GM20431 (cell line): ENCODE data around the gene DOCK6.

Source experiments
- in situ Hi-C: fragments of 300-500 bp; cut with MseI, MboI; formaldehyde crosslinking; loops from one replicate; pipeline ENCODE4 v1.15.0; 2020; ENCODE audit warnings: low sequenced_read_pairs; ENCODE audit not compliant: unreplicated experiment

Gene DOCK6

GRCh38 chr19:11155373-11156120 is 106.8 kb downstream of the DOCK6 start, which contains the start of gene SPC24:
SPC24 (minus strand) TSS chr19:11155782; CDS start chr19:11155776, 6 bp downstream.
- in situ Hi-C loops = no loop called here

- in situ Hi-C loops = no loop called here
Observed at GRCh38 chr19:11154683-11155047, 107.7 kb downstream of the DOCK6 start.

DNA sequence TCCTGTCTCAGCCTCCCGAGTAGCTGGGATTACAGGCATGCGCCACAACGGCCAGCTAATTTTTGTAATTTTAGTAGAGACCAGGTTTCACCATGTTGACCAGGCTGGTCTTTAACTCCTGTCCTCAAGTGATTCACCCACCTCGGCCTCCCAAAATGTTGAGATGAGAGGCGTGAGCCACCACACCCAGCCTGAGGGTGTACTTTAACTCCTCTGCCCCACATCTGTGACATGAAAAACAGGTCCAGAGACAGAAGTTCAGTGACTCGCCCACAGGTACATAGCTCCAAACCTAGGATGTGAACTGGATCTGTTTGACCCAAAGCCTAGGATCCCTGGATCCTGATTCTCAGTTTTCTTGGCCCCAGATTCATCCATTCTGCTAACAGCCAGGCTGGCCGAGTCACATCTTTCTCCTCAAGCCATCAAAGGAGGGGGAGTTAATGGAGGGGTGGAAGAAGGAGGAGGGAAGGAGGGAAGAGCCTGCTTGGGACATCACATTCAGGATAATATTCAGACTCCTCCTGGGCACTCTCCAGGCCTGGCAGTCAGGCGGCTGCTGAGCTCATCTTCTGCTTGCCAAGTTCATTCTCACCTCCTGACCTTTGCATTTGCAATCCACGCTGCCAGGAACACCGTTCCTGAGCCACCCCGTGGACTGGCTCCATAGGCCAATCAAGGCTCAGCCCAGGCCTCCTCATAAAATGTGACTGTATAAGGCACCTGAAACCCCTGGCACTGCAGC is 109.8 kb downstream of the DOCK6 start:
- in situ Hi-C loops = no loop called here

DNA sequence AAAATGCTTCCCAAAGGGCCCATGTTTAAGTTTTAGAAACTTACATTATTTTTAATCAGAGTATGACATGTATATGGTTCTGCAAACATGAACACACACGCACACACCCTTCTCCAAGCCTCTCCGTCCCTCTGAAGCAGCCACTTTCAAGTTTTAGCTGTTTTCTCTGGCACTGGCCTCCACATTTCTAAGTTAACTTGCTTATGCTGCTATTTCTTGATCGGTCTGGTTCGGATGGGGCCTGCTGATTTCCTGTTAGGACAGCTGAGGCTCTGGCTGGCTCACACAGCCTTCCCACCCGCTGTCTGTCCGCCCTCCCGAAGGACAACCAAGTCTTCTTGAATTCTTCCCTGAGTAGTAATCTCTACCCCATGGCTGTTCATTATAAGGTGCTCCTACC is 111.1 kb downstream of the DOCK6 start:
- in situ Hi-C loops = no loop called here
